Renal pelvis (tissue), 4 donors: ENCODE data around the gene DENND10. TPM values are rescaled to one million over a fixed set of nuclear protein-coding genes. Genes with fewer than 3 reads are reported as not detected.
"Not testable (repeated sequence)": the region's sequence is repeated elsewhere in the genome, so short reads cannot be mapped to it uniquely, and the experiment has no call there.

ENCODE experiments used
- DNase-seq: peaks from one replicate; pipeline ENCODE4 v3.0.0-alpha.2; 2013
- polyA plus RNA-seq, 3 donors: library from polyadenylated mRNA; unstranded; fragments of 120-200 nt; gene quantifications; one replicate each; pipeline ENCODE4 v1.2.1, GENCODE V29; 2013; ENCODE audit not compliant: insufficient read length in 3 of 3

DENND10 gene
- polyA plus RNA-seq, 3 donors, result 50.2 to 60.6 (median 53.5) TPM

GRCh38 chr10:119090026-119090795, 13.7 kb upstream of the DENND10 start:
- DNase-seq, result no peak

GRCh38 chr10:119090968-119091367, 12.9 kb upstream of the DENND10 start:
- DNase-seq, result no peak

- DNase-seq, result no peak
These were observed 8.3 kb upstream of the DENND10 start for GRCh38 chr10:119095640-119096039.

GRCh38 chr10:119096641-119097415, 7.1 kb upstream of the DENND10 start:
- DNase-seq, result not testable (repeated sequence)

- DNase-seq, result no peak
These were observed 5.3 kb upstream of the DENND10 start for GRCh38 chr10:119098576-119098975.

- no peak for DNase-seq
These were observed 3.3 kb upstream of the DENND10 start for GRCh38 chr10:119100434-119101238.

- no peak for DNase-seq
These were observed 2.4 kb upstream of the DENND10 start for GRCh38 chr10:119101366-119102098.

GRCh38 chr10:119103241-119103902, 541 bp upstream of the DENND10 start:
- DNase-seq, result no peak

- peak; percentile 33 for DNase-seq
These were observed 722 bp downstream of the DENND10 start for GRCh38 chr10:119104654-119105015.

- no peak for DNase-seq
These were observed 1.2 kb downstream of the DENND10 start for GRCh38 chr10:119105155-119105554.

- not testable (repeated sequence) for DNase-seq
These were observed 2.0 kb downstream of the DENND10 start for GRCh38 chr10:119105899-119106298.

- not testable (repeated sequence) for DNase-seq
These were observed 3.2 kb downstream of the DENND10 start for GRCh38 chr10:119107106-119107505.

- DNase-seq, result not testable (repeated sequence)
These were observed 3.9 kb downstream of the DENND10 start for GRCh38 chr10:119107771-119108170.

- DNase-seq, result no peak
These were observed 8.1 kb downstream of the DENND10 start for GRCh38 chr10:119112056-119112455.

- no peak for DNase-seq
These were observed 10.1 kb downstream of the DENND10 start for GRCh38 chr10:119113751-119114732.

GRCh38 chr10:119115926-119116325, 12.0 kb downstream of the DENND10 start:
- DNase-seq, result no peak

GRCh38 chr10:119116326-119116951, 12.5 kb downstream of the DENND10 start:
- DNase-seq, result no peak

GRCh38 chr10:119118231-119118630, 14.3 kb downstream of the DENND10 start:
- DNase-seq, result no peak

- DNase-seq, result no peak
These were observed 15.5 kb downstream of the DENND10 start for GRCh38 chr10:119119400-119119799.
